Measurements from ENCODE around the gene C10orf105.

The C10orf105 gene

DNA sequence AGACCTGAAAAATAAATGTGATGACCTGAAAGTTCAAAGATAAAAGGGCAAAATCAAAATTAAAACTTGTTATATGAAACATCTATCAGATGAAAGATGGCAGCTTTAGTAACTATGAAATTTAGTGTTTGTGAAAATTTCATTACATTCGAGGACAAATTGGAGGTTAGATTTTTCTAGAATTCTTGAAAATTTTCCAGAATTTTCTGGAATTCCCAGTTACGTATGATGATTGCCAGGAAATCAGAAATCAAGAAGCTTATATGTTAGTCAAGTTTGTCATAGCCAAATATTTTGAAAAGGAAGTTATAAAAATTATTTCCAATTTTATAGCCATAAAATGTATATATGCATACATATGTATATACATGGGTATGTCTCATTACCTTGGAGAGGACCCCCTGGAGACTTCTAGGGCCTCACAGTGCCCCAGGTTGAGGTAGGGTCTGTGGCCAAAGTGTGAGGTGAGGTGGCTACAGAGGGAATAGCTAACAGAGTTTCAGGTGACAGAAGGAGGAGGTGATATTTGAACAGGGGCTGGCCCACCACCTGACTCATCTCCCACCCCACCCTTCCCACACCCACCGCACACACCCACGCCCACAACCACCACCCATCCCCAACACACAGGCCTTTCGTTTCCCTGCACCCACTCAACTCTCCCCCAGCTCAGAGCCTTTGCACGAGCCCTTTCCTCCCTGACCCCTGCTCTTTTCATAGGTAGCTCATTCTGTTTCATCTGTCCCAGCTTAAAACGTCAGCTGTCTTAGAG is 21.5 kb downstream of the C10orf105 start:
- no peak for DNase-seq (ENCODE audit: low read depth in 2 of 2)

GRCh38 chr10:71696628-71697326 is 22.8 kb downstream of the C10orf105 start:
- no peak for DNase-seq (ENCODE audit: low read depth in 2 of 2)

DNA sequence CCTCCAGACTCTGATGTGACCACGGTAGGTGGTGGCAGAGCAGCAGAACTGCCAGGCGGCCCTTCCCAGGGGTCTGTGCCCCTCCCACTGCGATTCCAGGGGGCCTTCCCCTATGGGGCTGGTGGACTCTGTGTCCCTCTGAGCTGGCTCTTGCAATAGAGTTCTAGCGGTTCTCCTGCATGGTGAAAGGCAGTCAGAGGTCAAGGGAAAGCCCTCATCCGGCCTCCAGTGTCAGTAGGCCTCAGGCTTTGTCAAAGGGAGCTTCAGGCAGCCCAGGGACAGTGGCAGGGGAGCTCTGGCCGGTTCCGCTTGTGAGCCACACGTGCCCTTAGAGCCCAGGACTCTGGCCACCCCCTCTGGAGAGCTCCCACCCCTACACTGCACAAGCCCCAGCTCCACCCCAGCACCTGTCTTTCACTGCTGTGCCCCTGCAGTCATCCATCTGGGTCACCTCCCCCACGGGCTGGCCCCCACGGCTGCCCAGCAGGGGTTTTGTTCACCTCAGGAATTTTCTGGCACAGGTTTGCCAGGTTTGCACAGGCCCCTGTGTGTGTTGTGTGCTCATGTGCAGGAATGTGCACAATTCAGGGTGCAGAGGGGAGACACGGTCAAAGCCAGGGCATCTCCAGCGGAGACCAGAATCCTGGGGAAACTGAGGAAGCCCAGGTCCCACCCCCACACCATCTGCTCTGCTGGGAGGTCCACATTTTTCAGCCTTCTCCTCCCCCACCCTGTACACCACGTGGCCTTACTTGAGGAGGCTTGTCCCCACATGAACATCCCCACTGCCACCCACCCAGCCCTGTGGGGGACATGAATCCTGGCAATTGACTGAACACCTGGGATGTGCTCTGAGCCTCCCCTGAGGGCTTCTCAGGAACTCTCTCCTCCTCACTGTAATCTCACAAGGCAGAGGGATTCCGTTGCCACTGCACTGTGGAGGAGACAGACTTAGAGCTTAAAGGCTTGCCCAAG is 23.8 kb downstream of the C10orf105 start:
- no peak for DNase-seq (ENCODE audit: low read depth in 2 of 2)

DNA sequence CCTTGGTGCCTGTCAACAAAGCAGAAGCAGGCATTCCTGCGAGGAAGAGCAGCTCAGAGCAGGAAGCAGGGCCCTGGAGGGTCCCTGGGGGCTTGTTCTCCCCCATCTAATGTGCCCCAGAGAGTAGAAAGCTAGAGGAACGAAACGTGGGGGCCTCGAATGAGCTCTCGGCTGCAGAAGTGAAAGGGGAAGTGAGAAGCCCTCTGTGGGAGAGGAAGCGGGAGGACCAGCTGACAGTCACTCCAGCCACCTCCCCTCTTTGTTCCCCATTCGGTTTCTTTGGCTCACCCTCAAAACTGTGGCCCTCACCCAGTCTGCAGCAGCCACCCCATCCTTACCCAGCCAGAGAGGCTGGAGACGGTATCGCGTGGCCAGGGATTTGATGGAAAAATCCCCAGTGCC is 25.0 kb downstream of the C10orf105 start:
- DNase-seq (ENCODE audit: low read depth in 2 of 2) = no peak

GRCh38 chr10:71694039-71694501 is 25.5 kb downstream of the C10orf105 start:
- no peak for DNase-seq (ENCODE audit: low read depth in 2 of 2)

DNA sequence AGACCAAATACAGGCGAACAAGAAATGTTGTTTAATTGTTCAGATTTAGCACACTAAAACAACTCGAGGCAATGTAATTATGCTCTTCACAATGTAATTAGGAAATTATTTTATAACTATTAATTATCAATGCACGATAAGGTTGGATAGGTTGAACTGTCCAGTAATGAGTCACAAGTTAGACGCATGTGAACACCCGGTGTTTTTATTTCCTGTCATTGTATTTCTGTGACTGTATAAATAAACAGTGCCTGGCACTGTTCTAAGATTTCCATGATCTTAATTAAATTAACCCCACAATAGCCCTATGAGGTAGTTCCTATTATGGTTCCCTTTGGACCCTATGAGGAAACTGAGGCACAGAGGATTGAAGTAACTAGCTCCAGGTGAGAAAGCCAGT is 26.2 kb downstream of the C10orf105 start:
- DNase-seq (ENCODE audit: low read depth in 2 of 2) = no peak

DNA sequence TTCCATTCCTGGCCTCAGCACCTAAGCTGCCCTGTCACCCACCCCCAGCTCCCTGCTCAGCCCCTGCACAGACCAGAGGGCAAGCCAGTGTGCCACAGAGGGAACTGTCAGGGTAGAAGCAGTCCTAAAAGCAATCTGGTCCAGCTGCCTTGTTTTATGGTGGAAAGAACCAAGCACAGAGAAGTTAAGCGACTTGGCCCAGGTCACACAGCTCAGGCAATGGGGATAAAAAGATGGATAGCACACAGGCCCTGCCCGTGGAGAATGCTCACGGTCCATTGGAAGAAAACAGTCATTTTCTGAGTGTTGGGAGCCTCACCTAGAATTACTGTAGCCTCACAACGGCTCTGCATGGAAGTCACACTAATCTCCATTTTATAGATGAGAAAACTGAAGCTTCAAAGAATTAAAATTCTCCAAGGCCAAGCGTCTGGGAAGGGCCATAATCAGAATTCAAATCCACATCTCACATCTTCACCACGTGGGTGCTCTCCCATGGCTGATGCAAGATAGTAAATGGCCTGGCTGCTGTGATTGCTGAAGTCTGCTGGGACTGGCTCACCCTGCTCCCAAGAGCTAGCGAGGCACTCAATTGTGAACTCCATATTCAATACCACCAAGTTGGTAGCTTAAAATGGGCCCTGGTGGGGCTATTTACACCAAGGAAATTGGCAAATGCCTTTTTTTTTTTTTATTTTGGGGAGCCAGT is 26.8 kb downstream of the C10orf105 start:
- no peak for DNase-seq (ENCODE audit: low read depth in 2 of 2)

DNA sequence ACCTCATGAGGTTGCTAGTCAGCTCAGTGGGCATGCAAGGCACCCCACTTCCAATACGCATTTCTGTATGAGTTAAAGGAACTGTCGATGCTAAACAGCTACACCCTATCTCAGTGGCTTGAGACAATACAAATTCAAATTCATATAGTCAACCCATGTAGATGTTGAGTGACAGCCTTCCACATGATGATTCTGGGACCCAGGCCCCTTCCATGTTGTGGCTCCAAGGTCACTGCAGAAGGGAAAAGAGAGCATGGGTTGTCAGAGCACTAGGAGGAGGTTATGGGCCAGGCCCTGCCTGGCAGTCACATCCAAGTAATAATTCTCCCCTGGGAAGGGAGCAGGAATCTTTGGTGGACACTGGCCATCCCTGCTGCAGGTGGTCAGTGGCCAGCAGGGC is 28.2 kb downstream of the C10orf105 start:
- DNase-seq (ENCODE audit: low read depth in 2 of 2) = no peak

- DNase-seq (ENCODE audit: low read depth in 2 of 2) = no peak
These were observed 29.4 kb downstream of the C10orf105 start for GRCh38 chr10:71690094-71690720.

DNA sequence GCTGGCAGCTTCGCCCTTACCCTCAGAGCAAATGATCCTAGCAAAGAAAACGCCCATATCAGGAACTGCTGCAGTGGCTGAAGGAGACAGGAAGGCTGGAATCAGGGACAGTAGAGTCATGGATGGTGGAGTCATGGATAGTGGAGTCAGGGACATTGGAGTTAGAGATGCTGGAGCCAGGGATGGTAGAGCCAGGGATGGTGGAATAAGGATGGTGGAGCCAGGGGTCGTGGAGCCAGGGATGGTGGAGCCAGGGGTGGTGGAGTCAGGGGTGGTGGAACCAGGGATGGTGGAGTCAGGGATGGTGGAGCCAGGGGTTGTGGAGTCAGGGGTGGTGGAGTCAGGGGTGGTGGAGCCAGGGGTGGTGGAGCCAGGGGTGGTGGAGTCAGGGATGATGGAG is 31.3 kb downstream of the C10orf105 start:
- DNase-seq (ENCODE audit: low read depth in 2 of 2) = no peak

GRCh38 chr10:71687480-71687879 is 32.1 kb downstream of the C10orf105 start:
- DNase-seq (ENCODE audit: low read depth in 2 of 2) = no peak

GRCh38 chr10:71687077-71687476 is 32.5 kb downstream of the C10orf105 start:
- no peak for DNase-seq (ENCODE audit: low read depth in 2 of 2)

DNA sequence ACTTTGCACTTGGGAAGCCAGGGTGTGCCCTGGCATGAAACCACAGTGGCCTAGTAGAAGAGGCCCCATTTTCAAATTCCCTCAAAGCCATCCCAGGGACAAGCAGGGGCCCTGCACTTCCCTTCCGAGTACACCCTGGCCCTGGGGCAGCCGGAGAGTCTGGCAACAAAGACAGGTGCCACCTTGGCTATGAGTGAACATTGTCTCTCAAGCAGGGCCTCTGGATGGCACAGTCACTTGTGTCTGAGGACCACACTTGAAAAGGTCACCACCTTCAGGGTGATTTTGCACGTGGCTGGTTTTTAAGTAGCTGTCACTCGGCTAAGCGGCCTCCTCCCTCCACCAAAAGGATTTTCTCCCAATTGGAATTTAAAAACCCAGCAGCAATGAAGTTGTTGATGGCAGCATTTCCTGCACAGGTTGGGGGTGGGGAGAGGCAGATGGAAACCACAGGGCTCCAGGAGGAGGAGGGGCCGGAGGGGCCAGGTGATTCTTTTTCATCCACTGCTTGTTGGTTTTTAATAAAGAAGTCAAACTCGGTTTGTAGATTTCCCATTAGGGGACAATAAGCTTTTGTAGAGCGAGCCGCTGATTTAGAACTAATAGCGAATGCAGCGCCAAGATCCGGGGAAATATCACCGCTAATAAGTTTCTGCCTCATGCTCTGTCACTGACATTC is 33.9 kb downstream of the C10orf105 start:
- DNase-seq (ENCODE audit: low read depth in 2 of 2) = no peak

GRCh38 chr10:71684356-71685173 is 35.0 kb downstream of the C10orf105 start:
- DNase-seq (ENCODE audit: low read depth in 2 of 2) = no peak

DNA sequence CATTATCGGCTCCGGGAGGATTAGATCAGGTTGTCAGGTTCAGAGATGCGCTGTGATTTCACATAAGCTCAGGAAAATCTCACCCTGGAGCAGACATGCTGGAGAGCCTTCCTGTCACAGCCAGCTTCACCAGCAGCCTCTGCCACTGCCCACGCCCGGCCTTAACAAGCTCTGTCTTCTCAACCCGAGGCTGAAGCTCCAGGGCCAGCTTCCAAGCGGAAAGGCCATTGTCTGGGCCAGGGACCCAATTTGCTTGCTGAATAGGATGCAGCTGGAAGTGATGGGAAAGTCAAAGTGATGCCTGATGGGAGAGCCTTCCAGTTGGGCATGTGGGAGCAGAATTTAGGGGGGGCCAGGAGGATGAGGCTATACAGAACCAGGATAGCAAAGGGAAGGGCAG is 36.3 kb downstream of the C10orf105 start:
- DNase-seq (ENCODE audit: low read depth in 2 of 2) = no peak

GRCh38 chr10:71681977-71682376 is 37.6 kb downstream of the C10orf105 start:
- no peak for DNase-seq (ENCODE audit: low read depth in 2 of 2)

GRCh38 chr10:71679425-71679824 is 40.2 kb downstream of the C10orf105 start:
- DNase-seq (ENCODE audit: low read depth in 2 of 2) = no peak

DNA sequence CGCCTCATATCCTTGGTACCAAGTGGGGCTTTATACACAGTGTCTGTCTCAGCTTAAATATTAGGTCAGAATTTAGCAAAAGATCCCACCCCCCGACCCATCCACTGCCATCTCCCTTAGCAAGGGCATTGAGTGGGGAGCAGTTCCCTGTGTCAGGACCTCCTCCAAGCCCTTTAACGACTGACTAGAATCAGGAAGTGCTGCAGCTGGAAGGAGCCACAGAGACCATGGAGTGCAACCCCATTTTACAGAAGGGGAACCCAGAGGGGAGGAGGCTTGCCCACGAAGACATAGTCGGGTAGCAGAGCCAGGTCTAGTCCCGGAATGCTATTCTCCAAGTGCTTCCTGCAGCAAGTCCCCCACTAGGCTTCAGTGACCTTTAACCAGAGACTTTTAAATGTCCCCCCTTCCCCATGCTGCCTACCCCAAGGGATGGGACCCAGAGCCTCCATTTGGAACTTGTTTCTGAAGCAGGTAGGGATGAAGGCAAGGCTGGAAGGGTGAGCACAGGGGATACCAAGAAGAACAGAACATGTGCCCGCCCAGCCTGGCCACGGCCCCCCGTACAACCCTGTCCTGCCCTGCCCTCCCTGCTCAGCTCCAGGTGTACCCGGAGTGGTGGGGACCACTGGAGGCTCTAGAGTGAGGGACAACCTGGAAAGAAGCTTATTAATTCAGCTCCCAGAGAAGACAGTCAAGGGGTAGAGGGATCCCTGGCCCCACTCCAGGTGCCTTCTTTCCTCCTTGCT is 41.3 kb downstream of the C10orf105 start:
- DNase-seq (ENCODE audit: low read depth in 2 of 2) = no peak

DNA sequence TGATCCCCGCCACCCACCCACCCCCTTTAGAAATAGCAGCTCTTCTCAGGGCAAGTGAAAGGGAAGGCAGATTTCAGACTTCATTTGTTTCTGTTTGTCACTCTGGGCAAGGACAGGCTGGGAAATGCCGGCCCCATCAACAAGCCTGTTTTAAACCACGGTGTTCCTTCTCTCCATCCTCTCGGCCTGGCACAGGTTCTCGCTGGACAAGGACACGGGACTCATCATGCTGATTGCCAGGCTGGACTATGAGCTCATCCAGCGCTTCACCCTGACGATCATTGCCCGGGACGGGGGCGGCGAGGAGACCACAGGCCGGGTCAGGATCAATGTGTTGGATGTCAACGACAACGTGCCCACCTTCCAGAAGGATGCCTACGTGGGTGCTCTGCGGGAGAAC is 42.3 kb downstream of the C10orf105 start:
- no peak for DNase-seq (ENCODE audit: low read depth in 2 of 2)

All from fibroblast of skin of left biceps (primary cell).